BLaER1 (cell line): ENCODE measurements around the gene PDILT.
"Not testable (repeated sequence)": the region's sequence is repeated elsewhere in the genome, so short reads cannot be mapped to it uniquely, and the experiment has no call there.

Experiments used
- H3K27ac ChIP-seq: shearing (Covaris generic); formaldehyde crosslinking; 2 replicates; pipeline ENCODE4 v1.8.1; 2022
- H3K27me3 ChIP-seq: shearing (Covaris generic); formaldehyde crosslinking; 2 replicates; pipeline ENCODE4 v1.8.1; 2022
- H3K36me3 ChIP-seq: shearing (Covaris generic); formaldehyde crosslinking; 2 replicates; pipeline ENCODE4 v1.8.1; 2022
- H3K4me1 ChIP-seq: shearing (Covaris generic); formaldehyde crosslinking; 2 replicates; pipeline ENCODE4 v1.8.1; 2022
- H3K4me2 ChIP-seq: shearing (Covaris generic); formaldehyde crosslinking; 2 replicates; pipeline ENCODE4 v1.8.1; 2022
- H3K4me3 ChIP-seq: shearing (Covaris generic); formaldehyde crosslinking; 2 replicates; pipeline ENCODE4 v1.8.1; 2022
- H3K9ac ChIP-seq: shearing (Covaris generic); formaldehyde crosslinking; 2 replicates; pipeline ENCODE4 v1.8.1; 2022
- H3K9me3 ChIP-seq: shearing (Covaris generic); formaldehyde crosslinking; 2 replicates; pipeline ENCODE4 v1.8.1; 2022
- H4K20me1 ChIP-seq: shearing (Covaris generic); formaldehyde crosslinking; 2 replicates; pipeline ENCODE4 v1.8.1; 2022
- Cebpa-rat ChIP-seq: shearing (Covaris generic); IDR thresholded peaks from 2 replicates; pipeline ENCODE4 v1.8.1; 2022

PDILT gene

DNA sequence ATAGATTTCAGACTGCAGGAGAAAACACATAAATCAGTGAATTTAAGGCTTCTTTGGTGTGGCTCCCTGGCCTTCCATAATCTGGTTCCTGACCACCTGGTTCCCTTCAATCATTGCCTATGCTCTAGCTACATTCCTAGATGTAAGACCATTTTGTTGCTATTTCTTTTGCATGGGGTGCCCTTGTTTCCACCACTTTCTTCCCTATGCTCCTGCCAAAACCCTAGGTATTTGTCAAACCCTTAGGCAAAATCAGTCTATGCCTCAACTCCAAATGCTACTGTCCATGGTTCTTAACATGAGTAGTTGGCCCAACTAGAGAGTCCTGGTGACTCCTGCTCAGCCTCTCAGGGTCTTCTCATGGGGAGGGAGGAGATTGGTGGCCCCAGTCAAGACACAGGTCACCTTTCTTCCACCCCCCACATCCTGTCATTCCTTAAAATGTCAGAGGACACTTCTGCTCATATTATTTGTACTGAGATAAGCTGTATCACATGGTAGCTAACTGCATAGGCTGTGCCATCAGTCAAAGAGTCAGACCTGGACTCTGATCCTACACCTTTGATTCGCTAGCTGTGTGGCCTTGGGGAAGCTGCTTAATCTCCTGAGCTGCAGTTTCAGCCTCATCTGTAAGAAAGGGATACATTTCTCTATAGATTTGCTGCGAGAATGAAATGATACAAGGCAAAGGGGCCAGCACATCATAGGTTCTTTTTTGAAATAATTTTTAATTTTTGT lies 19.8 kb upstream of the PDILT start:
- Histone ChIP-seq H3K27me3 (no peaks in the 10 kb centered on the region), H3K9me3 (no peaks in the 10 kb centered on the region), H3K9ac (no peak overlapping the region), H3K4me3 (no peak overlapping the region), H3K36me3 (no peaks in the 10 kb centered on the region), H4K20me1 (no peaks in the 10 kb centered on the region), H3K4me2 (no peak overlapping the region), H3K27ac (no peak overlapping the region), H3K4me1 (no peaks in the 10 kb centered on the region)
- no peak for TF ChIP-seq Cebpa-rat

DNA sequence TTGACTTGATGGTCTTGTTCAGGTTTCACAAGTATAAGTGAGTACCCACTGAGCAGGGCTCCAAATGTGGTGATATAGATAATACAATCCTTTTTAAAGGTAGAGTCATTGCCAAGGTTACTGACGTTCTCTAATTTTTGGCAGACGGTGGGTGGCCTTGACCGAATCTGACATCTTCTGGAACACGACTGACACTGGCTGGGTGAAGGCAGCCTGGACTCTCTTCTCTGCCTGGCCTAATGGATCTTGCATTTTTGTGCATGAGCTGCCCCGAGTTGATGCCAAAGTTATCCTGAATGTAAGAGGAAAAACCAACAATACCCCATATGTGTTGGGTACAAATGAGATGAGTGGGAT lies 19.2 kb upstream of the PDILT start:
- not testable (repeated sequence) for H3K9ac ChIP-seq, H3K27ac ChIP-seq, H3K36me3 ChIP-seq, H3K4me2 ChIP-seq, H4K20me1 ChIP-seq, H3K9me3 ChIP-seq, H3K4me1 ChIP-seq, H3K27me3 ChIP-seq, H3K4me3 ChIP-seq

DNA sequence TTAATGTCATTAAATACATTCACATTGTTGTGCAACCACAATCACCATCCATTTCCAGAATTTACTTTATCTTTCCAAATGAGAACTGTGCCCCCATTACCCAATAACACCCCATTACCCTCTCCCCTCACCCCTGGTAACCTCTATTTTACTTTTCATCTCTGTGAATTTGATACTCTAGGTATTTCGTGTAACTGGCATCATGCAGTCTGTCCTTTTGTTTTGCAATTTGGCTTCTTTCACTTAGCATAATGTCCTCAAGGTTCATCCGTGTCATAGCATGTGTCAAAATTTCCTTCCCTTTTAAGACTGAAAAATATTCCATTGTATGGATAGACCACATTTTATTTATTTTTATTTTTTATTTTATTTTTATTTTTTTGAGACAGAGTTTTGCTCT lies 17.2 kb upstream of the PDILT start:
- not testable (repeated sequence) for H3K36me3 ChIP-seq, H3K4me3 ChIP-seq, H3K27me3 ChIP-seq, H3K4me1 ChIP-seq, H3K4me2 ChIP-seq, H3K9me3 ChIP-seq, H3K9ac ChIP-seq, H4K20me1 ChIP-seq, H3K27ac ChIP-seq

DNA sequence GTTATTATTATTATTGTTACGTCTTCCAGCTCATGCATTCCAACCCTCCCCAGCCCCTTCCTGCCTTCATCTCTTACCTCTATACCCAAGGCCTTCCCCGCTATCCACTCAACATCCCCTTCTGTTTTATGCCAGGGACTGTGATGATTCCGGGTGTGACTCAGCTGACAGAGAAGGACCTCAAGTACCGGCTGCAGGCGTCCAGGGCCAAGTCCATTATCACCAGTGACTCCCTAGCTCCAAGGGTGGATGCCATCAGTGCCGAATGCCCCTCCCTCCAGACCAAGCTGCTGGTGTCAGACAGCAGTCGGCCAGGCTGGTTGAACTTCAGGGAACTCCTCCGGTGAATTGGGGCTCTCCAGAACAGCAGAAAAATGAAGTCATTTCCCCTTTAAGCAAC lies 14.6 kb upstream of the PDILT start:
- H3K36me3 ChIP-seq, H3K4me1 ChIP-seq, H3K4me2 ChIP-seq, H3K27me3 ChIP-seq, H4K20me1 ChIP-seq, H3K9ac ChIP-seq, H3K27ac ChIP-seq, H3K4me3 ChIP-seq, H3K9me3 ChIP-seq: not testable (repeated sequence)

DNA sequence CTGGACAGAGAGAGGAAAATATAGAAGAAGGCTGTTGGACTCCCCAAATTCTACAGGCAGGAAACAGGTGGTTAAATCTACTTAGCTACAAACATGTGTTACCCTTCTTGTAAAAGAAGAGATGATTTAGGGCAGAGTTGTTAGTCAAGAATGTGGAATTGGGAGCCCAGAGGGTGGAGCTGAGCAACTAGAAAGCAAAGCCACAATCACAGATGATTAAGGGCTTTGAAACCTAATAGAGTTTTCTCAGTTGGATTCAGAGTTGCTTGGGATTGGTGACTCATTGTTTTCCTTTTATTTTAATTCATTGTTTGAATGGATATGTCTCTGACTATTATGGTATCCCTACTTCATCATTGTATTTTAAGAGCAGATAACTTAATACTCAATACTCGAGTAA lies 11.0 kb upstream of the PDILT start:
- Histone ChIP-seq H3K4me2 (no peak overlapping the region), H3K9ac (no peak overlapping the region), H3K36me3 (no peaks in the 10 kb centered on the region), H3K27ac (no peak overlapping the region), H3K4me1 (no peaks in the 10 kb centered on the region), H3K9me3 (no peaks in the 10 kb centered on the region), H4K20me1 (no peaks in the 10 kb centered on the region), H3K4me3 (no peak overlapping the region), H3K27me3 (no peaks in the 10 kb centered on the region)
- TF ChIP-seq Cebpa-rat = no peak

DNA sequence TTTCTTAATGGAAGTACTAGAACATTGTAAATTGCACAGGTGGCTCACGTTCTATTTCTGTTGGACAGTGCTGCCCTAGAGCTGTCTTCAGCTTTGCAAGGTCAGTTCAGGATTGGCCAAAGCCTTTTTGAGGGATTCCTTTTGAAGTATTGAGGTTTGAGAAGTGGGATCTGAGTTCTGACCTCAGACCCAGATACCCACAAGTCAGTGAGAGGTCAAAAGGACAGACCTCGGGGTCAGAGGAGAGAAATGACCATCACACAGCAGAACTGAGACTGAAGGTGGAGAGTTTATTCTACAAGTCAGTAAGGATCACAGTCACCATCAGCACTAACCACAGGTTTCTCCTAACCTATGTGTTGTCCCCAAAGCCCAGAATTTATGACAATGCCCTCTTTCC lies 6.5 kb upstream of the PDILT start:
- Histone ChIP-seq H3K36me3 (no peaks in the 10 kb centered on the region), H3K9me3 (no peaks in the 10 kb centered on the region), H4K20me1 (no peaks in the 10 kb centered on the region), H3K27ac (no peak overlapping the region), H3K4me1 (no peaks in the 10 kb centered on the region), H3K4me2 (no peak overlapping the region), H3K27me3 (no peaks in the 10 kb centered on the region), H3K9ac (no peak overlapping the region), H3K4me3 (no peak overlapping the region)
- TF ChIP-seq Cebpa-rat = no peak

DNA sequence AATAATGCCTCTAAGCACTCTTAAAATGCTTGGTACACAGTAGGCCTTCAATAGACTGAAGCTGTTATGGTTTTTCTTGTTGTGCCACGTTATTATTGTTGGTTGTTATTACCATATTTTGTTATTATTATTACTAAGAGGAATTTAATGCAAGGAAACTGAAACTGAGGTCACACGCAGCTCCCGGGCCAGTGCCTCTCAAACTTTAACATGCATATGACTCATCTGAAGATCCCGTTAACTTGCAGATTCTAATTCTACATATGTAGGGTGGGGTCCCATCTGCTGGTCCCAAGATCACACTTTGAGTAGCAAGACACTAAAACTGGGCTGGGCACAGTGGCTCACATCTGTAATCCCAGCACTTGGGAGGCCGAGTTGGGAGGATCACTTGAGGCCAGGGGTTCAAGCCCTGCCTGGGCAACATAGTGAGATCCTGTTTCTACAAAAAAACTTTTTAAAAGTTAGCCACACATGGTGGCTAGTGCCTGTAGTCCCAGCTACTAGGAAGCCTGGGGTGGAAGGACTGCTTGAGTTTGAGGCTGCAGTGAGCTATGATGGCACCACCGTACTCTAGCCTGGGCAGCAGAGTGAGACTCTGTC lies 5.7 kb upstream of the PDILT start:
- TF ChIP-seq Cebpa-rat = no peak
- Histone ChIP-seq H3K4me1 (no peaks in the 10 kb centered on the region), H3K4me2 (no peak overlapping the region), H3K9me3 (no peaks in the 10 kb centered on the region), H3K27me3 (no peaks in the 10 kb centered on the region), H3K4me3 (no peak overlapping the region), H3K27ac (no peak overlapping the region), H4K20me1 (no peaks in the 10 kb centered on the region), H3K9ac (no peak overlapping the region), H3K36me3 (no peaks in the 10 kb centered on the region)

DNA sequence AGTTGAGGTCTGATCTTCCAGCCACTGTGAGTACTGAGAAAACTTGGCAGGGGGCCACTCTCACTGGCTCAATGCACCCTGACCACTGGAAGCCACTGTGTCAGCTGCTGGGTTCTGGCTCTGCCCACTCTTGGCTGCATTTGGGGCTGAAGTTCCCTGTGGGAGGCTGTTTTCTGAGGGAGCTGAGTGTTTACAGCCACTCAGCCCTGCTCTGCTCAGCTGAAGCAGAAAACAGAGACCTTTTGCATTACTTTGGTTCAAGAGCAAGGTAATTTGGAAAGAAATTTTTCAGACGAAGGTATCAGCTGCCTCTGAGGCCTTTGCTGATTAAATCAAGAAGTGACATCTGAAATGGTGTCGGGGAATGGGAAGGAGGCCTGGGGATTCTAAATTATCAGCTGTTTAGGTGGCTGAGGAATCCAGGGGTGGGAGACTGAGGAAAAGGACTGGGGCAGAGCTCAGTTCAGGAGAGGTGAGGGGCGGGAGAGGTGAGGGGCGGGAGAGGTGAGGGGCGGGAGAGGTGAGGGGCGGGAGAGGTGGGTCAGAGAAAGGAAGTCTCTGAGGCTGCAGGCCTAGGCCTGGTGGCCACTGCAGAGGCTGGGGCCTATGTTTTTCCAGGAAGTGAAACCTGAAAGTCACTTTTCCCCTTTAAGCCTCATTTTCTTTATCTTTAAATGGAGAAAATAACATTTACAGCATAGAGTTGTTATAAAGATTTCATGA lies 5.0 kb upstream of the PDILT start, which contains the start of gene ACSM5:
Gene ACSM5, plus strand, starts transcription at position 137 of the 723 bp plus-strand sequence. CDS start 1,951 bp downstream, outside the sequence.
- Histone ChIP-seq H4K20me1 (no peaks in the 10 kb centered on the region), H3K9me3 (no peaks in the 10 kb centered on the region), H3K4me1 (no peaks in the 10 kb centered on the region), H3K27me3 (no peaks in the 10 kb centered on the region), H3K9ac (no peak within 1 kb of the TSS), H3K36me3 (no peaks in the 10 kb centered on the region), H3K4me3 (no peak within 1 kb of the TSS), H3K4me2 (no peak within 1 kb of the TSS), H3K27ac (no peak within 1 kb of the TSS)
- TF ChIP-seq Cebpa-rat = no peak

DNA sequence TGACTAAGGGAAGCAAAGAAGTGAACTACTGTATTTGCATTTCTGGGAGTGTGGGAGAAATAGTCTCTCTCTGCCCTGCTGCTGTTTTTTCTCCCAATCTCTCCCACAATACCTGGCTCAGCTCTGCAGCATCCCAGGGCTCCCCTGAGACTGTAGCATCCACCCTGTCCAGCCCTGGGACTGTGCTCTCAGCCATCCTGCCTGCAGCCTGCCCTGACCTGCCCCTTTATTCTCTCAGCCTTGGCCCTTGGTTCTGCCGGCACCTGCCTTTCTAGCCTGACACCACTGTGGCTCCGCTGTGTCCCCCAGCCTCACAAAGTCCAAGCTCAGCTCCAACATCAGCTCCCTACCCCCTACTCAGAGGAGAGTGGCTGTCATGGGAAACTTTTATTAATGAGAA lies 1.9 kb downstream of the PDILT start:
- H3K27me3 ChIP-seq = no peaks in the 10 kb centered on the region
- no peaks in the 10 kb centered on the region for H3K9me3 ChIP-seq
- H3K4me1 ChIP-seq = no peaks in the 10 kb centered on the region
- H3K4me3 ChIP-seq = no peak overlapping the region
- TF ChIP-seq Cebpa-rat = no peak
- H3K9ac ChIP-seq = no peak overlapping the region
- H4K20me1 ChIP-seq = no peaks in the 10 kb centered on the region
- H3K36me3 ChIP-seq = no peaks in the 10 kb centered on the region
- no peak overlapping the region for H3K4me2 ChIP-seq
- H3K27ac ChIP-seq = no peak overlapping the region

DNA sequence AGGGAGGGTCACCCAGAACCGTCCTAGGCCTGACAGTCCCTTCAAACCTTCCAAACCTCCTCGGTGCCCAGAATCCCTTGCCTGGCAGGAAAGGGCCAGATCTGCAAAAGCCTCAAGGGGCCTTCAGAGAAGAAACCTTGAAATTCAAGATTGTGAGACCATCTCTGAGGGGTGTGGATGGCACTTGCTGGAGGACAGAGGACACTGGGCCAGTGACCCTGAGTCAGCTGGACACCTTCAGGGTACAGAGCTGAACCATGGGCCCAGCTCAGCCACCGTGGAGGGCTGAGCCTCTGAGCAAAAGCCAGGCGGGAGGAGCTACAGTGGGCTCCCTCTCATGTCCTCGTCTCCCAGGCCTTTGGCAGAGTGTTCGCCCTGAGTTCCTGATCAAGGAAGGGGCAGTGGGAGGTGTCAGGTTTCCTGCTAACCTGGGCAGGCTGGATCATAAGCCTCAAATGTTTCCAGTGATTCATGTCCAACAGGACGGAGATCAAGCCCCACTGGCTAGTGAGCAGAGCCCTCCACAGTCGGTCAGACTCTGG lies 3.0 kb downstream of the PDILT start:
- H3K27ac ChIP-seq = no peak overlapping the region
- H3K36me3 ChIP-seq = no peaks in the 10 kb centered on the region
- H3K9ac ChIP-seq = no peak overlapping the region
- no peak for TF ChIP-seq Cebpa-rat
- no peaks in the 10 kb centered on the region for H3K27me3 ChIP-seq
- no peaks in the 10 kb centered on the region for H3K4me1 ChIP-seq
- no peak overlapping the region for H3K4me3 ChIP-seq
- H4K20me1 ChIP-seq = no peaks in the 10 kb centered on the region
- H3K9me3 ChIP-seq = no peaks in the 10 kb centered on the region
- H3K4me2 ChIP-seq = no peak overlapping the region
